Measurements from ENCODE around the gene CYP2C9.

CYP2C9 gene

DNA sequence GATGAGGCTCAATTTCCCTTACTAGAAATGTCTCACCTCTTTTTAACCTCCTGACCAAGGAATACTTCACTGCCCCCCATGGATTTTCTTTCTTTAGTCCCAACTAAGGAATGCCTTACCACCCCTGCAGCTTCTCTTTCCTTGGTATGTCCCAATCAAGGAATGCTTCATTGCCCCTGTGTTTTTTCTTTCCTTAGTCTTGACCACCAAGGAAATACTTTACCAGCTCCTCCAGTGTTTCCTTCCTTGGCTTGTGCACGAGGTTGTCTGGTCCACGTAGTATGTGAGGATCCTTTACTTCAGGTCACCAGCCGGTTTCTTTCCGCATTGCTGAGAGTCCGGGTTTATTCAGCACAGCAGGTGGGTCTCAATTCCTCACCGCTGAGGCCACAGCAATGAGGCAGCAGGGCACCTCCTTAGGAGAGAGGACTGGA is 59.3 kb downstream of the CYP2C9 start:
- H3K4me3 ChIP-seq (ENCODE audit: low read length), result no peak overlapping the region
- DNase-seq (ENCODE audit: low read depth), result no peak
- TF ChIP-seq, protein P1, sequence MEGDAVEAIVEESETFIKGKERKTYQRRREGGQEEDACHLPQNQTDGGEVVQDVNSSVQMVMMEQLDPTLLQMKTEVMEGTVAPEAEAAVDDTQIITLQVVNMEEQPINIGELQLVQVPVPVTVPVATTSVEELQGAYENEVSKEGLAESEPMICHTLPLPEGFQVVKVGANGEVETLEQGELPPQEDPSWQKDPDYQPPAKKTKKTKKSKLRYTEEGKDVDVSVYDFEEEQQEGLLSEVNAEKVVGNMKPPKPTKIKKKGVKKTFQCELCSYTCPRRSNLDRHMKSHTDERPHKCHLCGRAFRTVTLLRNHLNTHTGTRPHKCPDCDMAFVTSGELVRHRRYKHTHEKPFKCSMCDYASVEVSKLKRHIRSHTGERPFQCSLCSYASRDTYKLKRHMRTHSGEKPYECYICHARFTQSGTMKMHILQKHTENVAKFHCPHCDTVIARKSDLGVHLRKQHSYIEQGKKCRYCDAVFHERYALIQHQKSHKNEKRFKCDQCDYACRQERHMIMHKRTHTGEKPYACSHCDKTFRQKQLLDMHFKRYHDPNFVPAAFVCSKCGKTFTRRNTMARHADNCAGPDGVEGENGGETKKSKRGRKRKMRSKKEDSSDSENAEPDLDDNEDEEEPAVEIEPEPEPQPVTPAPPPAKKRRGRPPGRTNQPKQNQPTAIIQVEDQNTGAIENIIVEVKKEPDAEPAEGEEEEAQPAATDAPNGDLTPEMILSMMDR (conservative IDR thresholded peaks at IDR 0.05; ENCODE audit: low read length), result no peak

DNA sequence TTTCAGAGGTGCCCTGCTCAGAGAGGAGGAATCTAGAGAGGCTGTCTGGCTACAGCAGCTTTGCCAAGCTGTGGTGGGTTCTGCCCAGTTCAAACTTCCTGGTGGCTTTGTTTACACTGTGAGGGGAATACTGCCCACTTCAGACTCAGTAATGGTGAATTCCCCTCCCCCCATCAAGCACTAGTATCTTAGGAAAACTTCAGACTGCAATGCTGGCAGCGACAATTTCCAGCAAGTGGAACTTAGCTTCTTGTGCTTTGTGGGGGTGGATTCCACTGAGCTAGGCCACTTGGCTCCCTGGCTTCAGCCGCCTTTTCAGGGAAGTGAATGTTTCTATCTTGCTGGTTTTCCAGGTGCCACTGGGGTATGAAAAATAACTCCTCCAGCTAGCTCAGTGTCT is 88.0 kb downstream of the CYP2C9 start:
- TF ChIP-seq, protein P1 (conservative IDR thresholded peaks at IDR 0.05; ENCODE audit: low read length), result no peak
- no peak overlapping the region for H3K4me3 ChIP-seq (ENCODE audit: low read length)
- no peak for DNase-seq (ENCODE audit: low read depth)

DNA sequence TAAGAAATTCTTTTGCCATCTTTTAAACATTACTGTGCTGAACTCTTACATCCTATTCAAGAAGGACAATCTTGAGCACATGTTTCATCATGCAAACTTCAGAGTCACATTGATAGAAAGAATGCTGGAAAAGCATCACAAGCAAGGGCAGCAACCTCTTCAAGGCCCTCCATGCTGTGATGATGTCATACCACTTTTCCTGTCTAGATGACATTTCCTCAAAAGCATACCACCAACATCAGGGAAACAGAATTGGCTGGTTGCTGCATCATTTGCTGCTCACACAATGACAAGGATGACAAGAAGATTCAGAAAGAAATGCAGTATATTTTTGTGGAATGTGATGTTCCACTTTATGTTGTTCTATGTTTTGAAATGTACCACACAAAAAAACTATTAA is 93.2 kb downstream of the CYP2C9 start:
- no peak for DNase-seq (ENCODE audit: low read depth)

DNA sequence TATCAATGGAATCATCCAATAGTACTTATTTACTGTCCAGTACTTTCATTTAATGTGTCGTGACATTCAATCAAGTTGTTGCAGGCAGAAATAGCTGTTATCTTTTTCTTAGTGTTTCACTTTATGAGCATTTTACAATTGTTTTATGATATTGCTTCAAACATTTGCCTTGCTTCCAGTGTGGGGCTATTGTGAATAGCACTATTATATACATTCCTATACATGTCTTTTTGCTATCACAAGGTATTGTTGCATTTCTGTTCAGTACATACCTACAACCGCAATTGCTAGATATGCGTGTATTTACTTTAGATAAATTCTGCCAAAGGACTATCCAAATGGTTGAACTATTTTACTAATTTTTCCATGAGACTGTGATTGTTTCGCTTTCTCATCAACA is 95.9 kb downstream of the CYP2C9 start:
- TF ChIP-seq, protein P1 (conservative IDR thresholded peaks at IDR 0.05; ENCODE audit: low read length), result no peak
- DNase-seq (ENCODE audit: low read depth), result no peak
- H3K4me3 ChIP-seq (ENCODE audit: low read length), result no peak overlapping the region

More for the DNA sequence above, 93.2 kb downstream of the CYP2C9 start:
- TF ChIP-seq, protein P1 (conservative IDR thresholded peaks at IDR 0.05; ENCODE audit: low read length), result no peak
- H3K4me3 ChIP-seq (ENCODE audit: low read length), result no peak overlapping the region

DNA sequence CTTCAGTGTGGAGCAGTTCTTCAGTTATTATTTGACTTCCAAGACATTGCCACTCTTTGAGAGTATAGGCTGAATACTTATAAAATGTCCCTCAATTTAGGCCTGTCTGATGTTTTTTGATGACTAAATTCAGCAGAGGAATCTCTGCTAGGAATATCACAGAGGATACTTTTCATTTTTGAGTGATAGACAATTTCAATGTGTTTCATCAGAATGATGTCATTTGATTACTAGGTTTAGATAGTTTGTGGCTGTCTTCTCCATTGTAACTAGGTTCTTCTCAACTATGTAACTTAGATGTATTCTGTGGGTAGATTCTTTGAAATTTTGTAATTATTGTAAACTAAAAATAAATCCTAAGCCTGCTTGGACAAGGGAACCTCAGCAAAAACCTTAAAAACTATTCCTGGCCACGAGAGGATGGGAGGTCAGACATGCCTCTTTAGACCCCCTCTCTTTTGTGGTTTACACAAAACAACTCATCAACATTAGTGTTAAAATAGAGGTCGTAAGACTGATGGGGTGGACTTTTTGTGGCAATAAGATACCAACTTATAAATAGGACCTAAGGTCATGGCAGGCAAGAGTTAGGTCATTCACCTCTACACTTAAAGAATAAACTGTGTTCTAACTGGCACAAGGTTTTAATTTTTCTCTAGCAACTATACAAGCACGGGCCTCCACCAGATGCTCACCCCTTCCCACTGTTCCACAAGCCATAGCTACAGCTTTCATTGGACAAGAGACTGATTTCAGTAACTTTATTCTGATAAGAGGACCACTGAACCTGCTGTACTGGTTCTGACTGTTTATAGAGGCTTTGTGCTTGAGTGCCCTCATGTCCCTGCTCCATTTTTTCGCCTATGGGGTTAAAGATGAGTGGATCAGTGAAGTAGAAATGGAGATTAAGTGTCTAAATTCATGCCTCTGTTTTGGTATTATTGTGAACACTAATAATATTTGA is 97.2 kb downstream of the CYP2C9 start:
- DNase-seq (ENCODE audit: low read depth), result no peak
- TF ChIP-seq, protein P1 (conservative IDR thresholded peaks at IDR 0.05; ENCODE audit: low read length), result no peak
- H3K4me3 ChIP-seq (ENCODE audit: low read length), result no peak overlapping the region

DNA sequence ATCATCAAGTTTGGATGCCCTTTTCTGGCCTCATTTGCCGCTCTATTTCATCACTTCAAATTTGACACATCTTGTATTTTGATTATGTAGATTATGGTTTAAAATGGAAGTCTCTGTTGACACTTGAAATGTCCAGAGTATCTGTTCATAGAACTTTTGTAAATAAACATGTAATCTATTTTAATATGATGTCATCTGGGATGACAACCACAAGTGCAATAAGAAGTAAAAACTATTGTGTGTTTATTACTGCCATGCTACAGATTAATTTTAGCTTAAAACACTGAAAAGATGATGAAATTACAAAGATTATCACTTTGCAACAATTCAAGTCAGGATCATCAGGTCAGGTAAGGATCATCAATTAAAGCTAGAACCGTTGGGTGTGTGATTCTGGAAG is 100.8 kb downstream of the CYP2C9 start:
- DNase-seq (ENCODE audit: low read depth), result no peak
- H3K4me3 ChIP-seq (ENCODE audit: low read length), result no peak overlapping the region
- TF ChIP-seq, protein P1 (conservative IDR thresholded peaks at IDR 0.05; ENCODE audit: low read length), result no peak

Data from AG10803 (cell line).